Measurements from ENCODE around the gene CDH13. TPM values are rescaled to one million over a fixed set of nuclear protein-coding genes. Genes with fewer than 3 reads are reported as not detected.

The CDH13 gene
- total and polyA plus RNA-seq, 9 of the 15 experiments (the other 6 are each of a cell fraction or from before 2014, with no cell fraction given): 0.03 TPM; not detected in 8

GRCh38 chr16:83542491-83542890 is 915.7 kb downstream of the CDH13 start:
- Histone ChIP-seq H3K9me1 (ENCODE audit: control insufficient read depth, insufficient read depth, low read length) (no peaks in the 10 kb centered on the region), H4K20me1 (replicated peaks; ENCODE audit: control insufficient read depth, insufficient read depth, low read length) (no peaks in the 10 kb centered on the region), H2AFZ (ENCODE audit: low read depth, low read length) (no peak overlapping the region), H3K9ac (ENCODE audit: insufficient read depth in 1 of 2, low read depth in 2 of 2, low read length in 2 of 2) (no peak overlapping the region), H3K4me2 (ENCODE audit: insufficient read depth, low read length) (no peak overlapping the region), H3K4me1 (replicated peaks in 1 of 2; ENCODE audit: control insufficient read depth in 2 of 2, insufficient read depth in 2 of 2, low read length in 2 of 2) (no peaks in the 10 kb centered on the region), H3K9me3 (replicated peaks; ENCODE audit: control insufficient read depth, insufficient read depth, low read depth, low read length) (no peaks in the 10 kb centered on the region), H3K36me3 (ENCODE audit: control insufficient read depth, insufficient read depth, low read length) (no peaks in the 10 kb centered on the region), H3K27me3 (ENCODE audit: control insufficient read depth in 2 of 2, insufficient read depth in 2 of 2, low read length in 2 of 2) (no peaks in the 10 kb centered on the region; a peak in 1 of 5 replicates), H3K27ac (ENCODE audit: extremely low read depth, low read depth, low read length) (no peak overlapping the region), H3K4me3 (no peak overlapping the region), H3K79me2 (ENCODE audit: control insufficient read depth, insufficient read depth, low read length) (no peaks in the 10 kb centered on the region)
- intact Hi-C loops (cut with micrococcal nuclease) (no loop called here), in situ Hi-C loops (cut with MboI) (no loop called here)
- ChIA-PET CTCF (ENCODE audit: low intra/inter-chr PET ratio) (no interaction called here), POLR2A (no interaction called here)
- no TSS peak for BruUV-seq (replicated peaks)
- 2% methylated on average over 5 of the region's 5 CpGs for WGBS (ENCODE audit: insufficient coverage, low coverage, missing lambda C conversion rate)
- no peak for ATAC-seq
- DNase-seq (ENCODE audit: extremely low read depth in 1 of 4, low spot score in 3 of 4): no peak
- no peak for FAIRE-seq
- TF ChIP-seq BRD4 (IDR thresholded peaks at IDR 0.05) (no peak), ZFP91 (CRISPR knock-in tag; IDR thresholded peaks at IDR 0.05) (no peak), SRSF7 (optimal IDR thresholded peaks at IDR 0.05; ENCODE audit: low read depth, low read length) (no peak), SETDB1 (IDR thresholded peaks at IDR 0.05; ENCODE audit: low read length) (no peak), CCNT2 (IDR thresholded peaks at IDR 0.05; ENCODE audit: borderline replicate concordance, extremely low read depth, insufficient read length, low read depth, low read length) (no peak), ZNF263 (CRISPR knock-in tag; IDR thresholded peaks at IDR 0.05; ENCODE audit: borderline replicate concordance) (no peak), XRCC5 (IDR thresholded peaks at IDR 0.05; ENCODE audit: low read depth, low read length) (no peak), ZSCAN32 (CRISPR knock-in tag; IDR thresholded peaks at IDR 0.05) (no peak), ZFPM2 (CRISPR knock-in tag; IDR thresholded peaks at IDR 0.05) (no peak), TAF15 (IDR thresholded peaks at IDR 0.05; ENCODE audit: low read depth, low read length) (no peak), SIN3B (IDR thresholded peaks at IDR 0.05; ENCODE audit: low read depth) (no peak), CHCHD3 (CRISPR knock-in tag; IDR thresholded peaks at IDR 0.05) (no peak), ZFX (CRISPR knock-in tag; IDR thresholded peaks at IDR 0.05) (no peak), ZNF589 (CRISPR knock-in tag; IDR thresholded peaks at IDR 0.05; ENCODE audit: low read depth) (no peak), ZNF592 (IDR thresholded peaks at IDR 0.05) (no peak), ZFP30 (CRISPR knock-in tag; IDR thresholded peaks at IDR 0.05; ENCODE audit: borderline replicate concordance) (no peak), TEAD2 (tag; IDR thresholded peaks at IDR 0.05) (no peak), SRSF1 (IDR thresholded peaks at IDR 0.05; ENCODE audit: low read depth, low read length) (no peak), TCF15 (CRISPR knock-in tag; IDR thresholded peaks at IDR 0.05) (no peak)

Data from K562 (cell line).